HUES6 (cell line): ENCODE results near the gene ARFGAP3.
"Not testable (repeated sequence)": the region's sequence is repeated elsewhere in the genome, so short reads cannot be mapped to it uniquely, and the experiment has no call there.

Experiments used
- H3K27ac ChIP-seq: 2 replicates; pipeline ENCODE4 v1.7.0; 2013; ENCODE audit warnings: low read depth, mild to moderate bottlenecking, low read length, inconsistent platforms
- H3K27me3 ChIP-seq: 2 replicates; pipeline ENCODE4 v1.6.1; 2013; ENCODE audit warnings: low read length; ENCODE audit not compliant: control insufficient read depth, insufficient read depth
- H3K36me3 ChIP-seq: 2 replicates; pipeline ENCODE4 v1.6.1; 2013; ENCODE audit warnings: low read length; ENCODE audit not compliant: control insufficient read depth, insufficient read depth
- H3K4me1 ChIP-seq: 2 replicates; pipeline ENCODE4 v1.6.1; 2013; ENCODE audit warnings: low read length; ENCODE audit not compliant: control insufficient read depth, insufficient read depth
- H3K4me3 ChIP-seq: 2 replicates; pipeline ENCODE4 v1.5.1; 2013; ENCODE audit warnings: low read depth, low read length
- H3K9ac ChIP-seq: one replicate; pipeline ENCODE4 v1.6.1; 2013; ENCODE audit warnings: mild to moderate bottlenecking, low read length
- H3K9me3 ChIP-seq: 2 replicates; pipeline ENCODE4 v1.6.1; 2013; ENCODE audit warnings: low read depth, low read length; ENCODE audit not compliant: control insufficient read depth, insufficient read depth

ARFGAP3 gene

GRCh38 chr22:42763965-42764480, 93.0 kb downstream of the ARFGAP3 start:
- no peaks in the 10 kb centered on the region for H3K4me1 ChIP-seq

GRCh38 chr22:42760806-42761565, 96.1 kb downstream of the ARFGAP3 start:
- Histone ChIP-seq H3K9me3 (no peaks in the 10 kb centered on the region), H3K4me3 (no peak overlapping the region), H3K27me3 (no peaks in the 10 kb centered on the region), H3K36me3 (no peaks in the 10 kb centered on the region), H3K27ac (no peak overlapping the region), H3K4me1 (peaks cover 5% of the 10 kb centered on the region), H3K9ac (no peak overlapping the region)

More at GRCh38 chr22:42763965-42764480, 93.0 kb downstream of the ARFGAP3 start:
- H3K27ac ChIP-seq = no peak overlapping the region
- H3K9me3 ChIP-seq = no peaks in the 10 kb centered on the region
- H3K4me3 ChIP-seq = no peak overlapping the region
- H3K27me3 ChIP-seq = no peaks in the 10 kb centered on the region
- H3K36me3 ChIP-seq = no peaks in the 10 kb centered on the region
- no peak overlapping the region for H3K9ac ChIP-seq

- H3K27me3 ChIP-seq = no peaks in the 10 kb centered on the region
- H3K9me3 ChIP-seq = no peaks in the 10 kb centered on the region
- H3K36me3 ChIP-seq = no peaks in the 10 kb centered on the region
- H3K9ac ChIP-seq = no peak overlapping the region
- H3K4me3 ChIP-seq = no peak overlapping the region
- H3K27ac ChIP-seq = no peak overlapping the region
- peaks cover 5% of the 10 kb centered on the region for H3K4me1 ChIP-seq
Observed at GRCh38 chr22:42758931-42759629, 98.0 kb downstream of the ARFGAP3 start.

- not testable (repeated sequence) for H3K4me1 ChIP-seq, H3K9me3 ChIP-seq, H3K36me3 ChIP-seq, H3K27me3 ChIP-seq, H3K27ac ChIP-seq, H3K9ac ChIP-seq, H3K4me3 ChIP-seq
Observed at GRCh38 chr22:42755553-42755952, 101.5 kb downstream of the ARFGAP3 start.

- H3K27me3 ChIP-seq = not testable (repeated sequence)
Observed at GRCh38 chr22:42755121-42755520, 102.0 kb downstream of the ARFGAP3 start.

GRCh38 chr22:42754658-42755057, 102.4 kb downstream of the ARFGAP3 start:
- Histone ChIP-seq H3K36me3 (no peaks in the 10 kb centered on the region), H3K4me3 (no peak overlapping the region), H3K27ac (no peak overlapping the region), H3K27me3 (no peaks in the 10 kb centered on the region), H3K4me1 (peaks cover 5% of the 10 kb centered on the region), H3K9me3 (no peaks in the 10 kb centered on the region), H3K9ac (no peak overlapping the region)

More at GRCh38 chr22:42755121-42755520, 102.0 kb downstream of the ARFGAP3 start:
- H3K27ac ChIP-seq, H3K36me3 ChIP-seq, H3K9me3 ChIP-seq, H3K4me1 ChIP-seq, H3K9ac ChIP-seq, H3K4me3 ChIP-seq: not testable (repeated sequence)

- no peaks in the 10 kb centered on the region for H3K27me3 ChIP-seq
- H3K9ac ChIP-seq = no peak overlapping the region
- H3K9me3 ChIP-seq = no peaks in the 10 kb centered on the region
- no peak overlapping the region for H3K27ac ChIP-seq
- H3K4me1 ChIP-seq = peaks cover 10% of the 10 kb centered on the region
- H3K36me3 ChIP-seq = no peaks in the 10 kb centered on the region
- no peak overlapping the region for H3K4me3 ChIP-seq
Observed at GRCh38 chr22:42752912-42753311, 104.2 kb downstream of the ARFGAP3 start.

GRCh38 chr22:42752230-42752746, 104.8 kb downstream of the ARFGAP3 start:
- H3K9ac ChIP-seq = no peak overlapping the region
- H3K27ac ChIP-seq = no peak overlapping the region
- no peaks in the 10 kb centered on the region for H3K27me3 ChIP-seq
- H3K9me3 ChIP-seq = no peaks in the 10 kb centered on the region
- peaks cover 9% of the 10 kb centered on the region; the same call in 1 of the 2 replicates for H3K4me1 ChIP-seq
- no peak overlapping the region for H3K4me3 ChIP-seq
- H3K36me3 ChIP-seq = no peaks in the 10 kb centered on the region

GRCh38 chr22:42750421-42750820, 106.7 kb downstream of the ARFGAP3 start:
- H3K4me1 ChIP-seq, H3K27me3 ChIP-seq, H3K4me3 ChIP-seq, H3K27ac ChIP-seq, H3K9ac ChIP-seq, H3K36me3 ChIP-seq, H3K9me3 ChIP-seq: not testable (repeated sequence)

- no peak overlapping the region for H3K27ac ChIP-seq
- H3K27me3 ChIP-seq = no peaks in the 10 kb centered on the region
- H3K9me3 ChIP-seq = no peaks in the 10 kb centered on the region
- no peaks in the 10 kb centered on the region for H3K36me3 ChIP-seq
- peaks cover 11% of the 10 kb centered on the region; the same call in 1 of the 2 replicates for H3K4me1 ChIP-seq
- no peak overlapping the region for H3K4me3 ChIP-seq
- no peak overlapping the region for H3K9ac ChIP-seq
Observed at GRCh38 chr22:42747701-42748513, 109.2 kb downstream of the ARFGAP3 start.
